GM18526 (cell line): ENCODE data around the gene EFCAB3.

Experiments used
- POLR2A ChIP-seq: IDR thresholded peaks from 3 replicates; pipeline ENCODE4 v1.6.1; 2011; ENCODE audit not compliant: insufficient read length; ENCODE audit errors: extremely low read depth

Gene EFCAB3

DNA sequence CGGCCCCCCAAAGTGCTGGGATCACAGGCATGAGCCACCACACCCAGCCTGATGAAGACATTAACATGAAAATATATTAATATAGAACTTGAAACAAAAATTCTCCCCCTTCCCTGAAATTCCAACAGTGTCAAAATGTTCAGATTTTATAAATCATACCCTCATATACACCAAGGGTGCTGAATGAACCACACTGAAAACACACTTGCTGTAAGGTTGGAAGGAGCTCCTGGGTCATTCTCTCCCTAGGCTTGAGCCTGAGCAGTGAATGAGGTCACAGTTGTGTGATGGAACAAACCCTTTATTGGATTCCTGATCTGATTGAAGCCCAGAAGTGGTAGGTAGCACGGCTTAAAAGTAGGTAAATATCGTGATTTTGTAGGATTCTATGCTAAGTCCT lies at the start of gene EFCAB3:
EFCAB3 (plus strand) TSS at position 301 of the 400 bp plus-strand sequence. CDS start 2,427 bp downstream, outside the sequence.
- no peak for TF ChIP-seq POLR2A

DNA sequence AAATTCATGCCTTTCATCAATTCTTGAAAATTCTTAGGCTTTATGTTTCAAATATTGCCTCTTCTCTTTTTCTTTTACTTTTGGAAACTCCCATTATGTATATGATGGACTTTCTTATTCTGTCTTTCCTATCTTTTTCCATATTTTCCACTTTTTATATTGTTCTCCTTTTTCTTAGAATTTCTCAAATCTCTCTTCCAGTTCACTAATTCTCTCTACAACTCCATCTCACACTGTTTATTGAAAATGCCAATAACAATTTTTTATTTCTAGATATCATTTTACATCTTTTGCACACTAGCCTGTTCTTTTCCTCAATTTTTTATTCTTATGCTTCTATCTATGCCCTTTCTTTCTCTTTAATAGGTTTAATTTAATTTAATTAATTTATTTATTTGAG lies 43.8 kb upstream of the EFCAB3 start:
- no peak for TF ChIP-seq POLR2A

GRCh38 chr17:62343764-62344270 lies 36.5 kb upstream of the EFCAB3 start:
- no peak for TF ChIP-seq POLR2A

GRCh38 chr17:62351176-62351575 lies 29.2 kb upstream of the EFCAB3 start:
- no peak for TF ChIP-seq POLR2A

GRCh38 chr17:62366191-62366590 lies 14.2 kb upstream of the EFCAB3 start:
- TF ChIP-seq POLR2A, result no peak

DNA sequence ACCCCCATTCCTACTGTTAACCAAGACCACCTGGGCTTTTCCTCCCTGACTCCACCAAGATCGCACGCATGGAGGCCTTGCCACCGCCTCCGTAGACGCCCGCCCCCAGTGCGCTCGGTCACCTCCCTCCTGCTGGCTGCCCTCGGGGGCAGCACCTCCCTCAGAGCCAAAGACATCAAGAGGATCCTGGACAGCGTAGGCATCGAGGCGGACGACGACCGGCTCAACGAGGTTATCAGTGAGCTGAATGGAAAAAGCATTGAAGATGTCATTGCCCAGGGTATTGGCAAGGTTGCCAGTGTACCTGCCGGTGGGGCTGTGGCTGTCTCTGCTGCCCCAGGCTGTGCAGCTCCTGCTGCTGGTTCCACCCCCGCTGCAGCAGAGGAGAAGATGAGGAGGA lies 1.2 kb downstream of the EFCAB3 start:
- no peak for TF ChIP-seq POLR2A

DNA sequence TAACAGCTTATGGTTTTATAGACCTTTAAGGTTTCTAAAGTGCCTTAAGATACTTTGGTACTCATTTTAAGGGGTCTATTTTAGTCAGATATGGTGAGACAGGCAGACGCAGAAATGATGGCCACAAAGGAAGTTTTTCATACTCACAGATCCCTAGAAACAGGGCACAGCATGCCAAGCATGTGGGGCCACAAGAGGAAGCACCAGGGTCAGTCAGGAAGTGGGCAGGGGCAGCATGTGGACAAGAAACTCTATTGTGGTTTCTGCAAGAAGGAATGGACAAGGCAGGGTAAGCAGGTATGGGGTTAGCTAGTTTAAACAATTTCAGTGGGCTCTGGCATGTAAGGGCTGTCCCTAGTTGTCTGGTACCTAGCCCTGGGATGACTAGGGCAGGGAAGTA lies 8.5 kb downstream of the EFCAB3 start:
- TF ChIP-seq POLR2A, result no peak

DNA sequence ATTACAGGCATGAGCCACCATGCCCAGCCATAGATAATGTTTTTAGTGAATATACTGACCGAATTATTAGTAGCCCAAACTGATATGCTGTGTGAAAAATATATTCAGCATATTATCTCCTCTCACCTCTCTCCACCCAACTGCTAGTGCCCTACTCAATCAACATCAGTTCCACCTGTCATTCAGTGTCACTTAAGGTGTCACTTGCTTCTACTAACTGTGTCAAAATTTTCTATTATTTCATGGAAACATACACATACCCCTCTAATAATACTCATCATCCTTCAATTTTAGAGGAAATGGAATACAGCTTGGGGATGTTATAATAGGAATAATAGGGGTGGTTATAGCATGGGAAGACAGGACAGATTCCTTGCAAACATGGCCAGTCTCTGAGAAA lies 12.6 kb downstream of the EFCAB3 start:
- no peak for TF ChIP-seq POLR2A

- no peak for TF ChIP-seq POLR2A
Measured at GRCh38 chr17:62398891-62399290, 18.5 kb downstream of the EFCAB3 start.

- no peak for TF ChIP-seq POLR2A
Measured at GRCh38 chr17:62405451-62405850, 25.1 kb downstream of the EFCAB3 start.

GRCh38 chr17:62423647-62424461 lies 43.5 kb downstream of the EFCAB3 start, which contains the start of gene METTL2A:
METTL2A (plus strand) TSS chr17:62423897; CDS start chr17:62423903, 6 bp downstream.
- TF ChIP-seq POLR2A, result peak; percentile 40

GRCh38 chr17:62444063-62444462 lies 63.7 kb downstream of the EFCAB3 start:
- no peak for TF ChIP-seq POLR2A

- no peak for TF ChIP-seq POLR2A
Measured at GRCh38 chr17:62456016-62456415, 75.7 kb downstream of the EFCAB3 start.
